GM23338 (cell line): ENCODE results near the gene OR4Q2. TPM values are rescaled to one million over a fixed set of nuclear protein-coding genes. Genes with fewer than 3 reads are reported as not detected.

Source experiments
- ATAC-seq: fragments of 200-7000 bp; cut with Tn5 transposase; 3 replicates; pipeline ENCODE4 v1.9.1; 2020
- DNase-seq: peaks from one replicate; pipeline ENCODE4 v3.0.0-alpha.2; 2015; ENCODE audit warnings: low spot score
- H2AFZ ChIP-seq: fragments of 200-600 bp; sonication (generic); 2 replicates; pipeline ENCODE4 v1.8.0; 2016; ENCODE audit warnings: antibody characterized with exemption, mild to moderate bottlenecking, moderate library complexity
- H3F3A ChIP-seq: fragments of 200-600 bp; sonication (generic); replicated peaks from 2 replicates; pipeline ENCODE4 v1.8.0; 2017; ENCODE audit warnings: antibody characterized with exemption, mixed run types, low read depth
- H3K27ac ChIP-seq: fragments of 200-600 bp; sonication (generic); 2 replicates; pipeline ENCODE4 v1.6.1; 2016; ENCODE audit warnings: low read depth
- H3K27me3 ChIP-seq: fragments of 200-600 bp; sonication (generic); 2 replicates; pipeline ENCODE4 v1.8.0; 2016; ENCODE audit warnings: mild to moderate bottlenecking, mixed run types, moderate library complexity; ENCODE audit not compliant: insufficient read depth
- H3K36me3 ChIP-seq: fragments of 200-600 bp; sonication (generic); 2 replicates; pipeline ENCODE4 v1.8.0; 2016; ENCODE audit warnings: mild to moderate bottlenecking; ENCODE audit not compliant: insufficient read depth
- H3K4me1 ChIP-seq: fragments of 200-600 bp; sonication (generic); 2 replicates; pipeline ENCODE4 v1.8.0; 2016; ENCODE audit warnings: mild to moderate bottlenecking, moderate library complexity; ENCODE audit not compliant: insufficient read depth
- H3K4me2 ChIP-seq: fragments of 200-600 bp; sonication (generic); 2 replicates; pipeline ENCODE4 v1.7.1; 2017; ENCODE audit warnings: mixed run types
- H3K4me3 ChIP-seq: fragments of 200-600 bp; sonication (generic); 2 replicates; pipeline ENCODE4 v1.6.1; 2016; ENCODE audit warnings: mixed run types
- H3K79me2 ChIP-seq: fragments of 200-600 bp; sonication (generic); replicated peaks from 2 replicates; pipeline ENCODE4 v1.8.0; 2017; ENCODE audit warnings: mild to moderate bottlenecking; ENCODE audit not compliant: insufficient read depth
- H3K9me2 ChIP-seq: fragments of 200-600 bp; sonication (generic); 2 replicates; pipeline ENCODE4 v1.8.0; 2017; ENCODE audit not compliant: insufficient read depth
- H4K20me1 ChIP-seq: fragments of 200-600 bp; sonication (generic); replicated peaks from 2 replicates; pipeline ENCODE4 v1.8.0; 2017; ENCODE audit warnings: mild to moderate bottlenecking; ENCODE audit not compliant: insufficient read depth
- H3K27ac Mint-ChIP-seq: 2 replicates; pipeline ENCODE4 v1.8.0; 2020; ENCODE audit warnings: inconsistent platforms, mild to moderate bottlenecking, moderate library complexity, mixed read lengths
- H3K27me3 Mint-ChIP-seq: 3 replicates; pipeline ENCODE4 v1.8.0; 2022; ENCODE audit warnings: low read depth, mild to moderate bottlenecking, moderate library complexity, mixed read lengths, inconsistent platforms; ENCODE audit not compliant: insufficient read depth, poor library complexity
- H3K36me3 Mint-ChIP-seq: 3 replicates; pipeline ENCODE4 v1.8.0; 2021; ENCODE audit warnings: low read depth, mild to moderate bottlenecking, inconsistent platforms, moderate library complexity, mixed read lengths
- H3K4me1 Mint-ChIP-seq: 3 replicates; pipeline ENCODE4 v1.8.0; 2020; ENCODE audit warnings: mild to moderate bottlenecking, inconsistent platforms, mixed read lengths
- H3K4me3 Mint-ChIP-seq: 3 replicates; pipeline ENCODE4 v1.8.0; 2021; ENCODE audit warnings: moderate library complexity, mild to moderate bottlenecking, inconsistent platforms, mixed read lengths
- H3K9me3 Mint-ChIP-seq: 3 replicates; pipeline ENCODE4 v1.8.0; 2020; ENCODE audit warnings: moderate library complexity, mild to moderate bottlenecking, inconsistent platforms, mixed read lengths
- EZH2 ChIP-seq: fragments of 200-600 bp; sonication (generic); IDR thresholded peaks from one replicate; pipeline ENCODE4 v1.8.0; 2017; ENCODE audit warnings: antibody characterized with exemption, mild to moderate bottlenecking, low read depth; ENCODE audit not compliant: unreplicated experiment
- JUNB ChIP-seq: IDR thresholded peaks from one replicate; pipeline ENCODE4 v1.6.1; 2016; ENCODE audit warnings: antibody characterized with exemption; ENCODE audit not compliant: unreplicated experiment
- NANOG ChIP-seq: IDR thresholded peaks from 2 replicates; pipeline ENCODE4 v1.6.1; 2016; ENCODE audit warnings: antibody characterized with exemption, borderline replicate concordance
- POLR2AphosphoS5 ChIP-seq: IDR thresholded peaks from 2 replicates; pipeline ENCODE4 v1.6.1; 2016; ENCODE audit warnings: antibody characterized with exemption, low read depth
- REST ChIP-seq: IDR thresholded peaks from one replicate; pipeline ENCODE4 v1.6.1; 2018; ENCODE audit warnings: antibody characterized with exemption; ENCODE audit not compliant: unreplicated experiment
- ZNF114 ChIP-seq: fragments of 250-450 bp; sonication (Bioruptor Pico); IDR thresholded peaks from 2 replicates; pipeline ENCODE4 v1.5.0; 2020; ENCODE audit warnings: mild to moderate bottlenecking, moderate library complexity
- ZNF331 ChIP-seq: fragments of 250-450 bp; sonication (Bioruptor Pico); IDR thresholded peaks from 2 replicates; pipeline ENCODE4 v1.5.0; 2020; ENCODE audit warnings: low read depth, mild to moderate bottlenecking, moderate library complexity
- polyA plus RNA-seq: library from polyadenylated mRNA; unstranded; fragments of >200 nt; fragmentation: Nextera tagmentation; extraction: Ambion mirVana; gene quantifications from 2 replicates; pipeline ENCODE4 v1.2.1, GENCODE V29; 2016
- total RNA-seq: library from RNA; depleted of rRNA; stranded (reverse); fragments of >200 nt; shearing (Covaris generic); gene quantifications from 2 replicates; pipeline ENCODE4 v1.2.3, GENCODE V29; 2014
- TF ChIP-seq, protein P1 (sequence below): IDR thresholded peaks from 2 replicates; pipeline ENCODE4 v1.6.1; 2016; ENCODE audit warnings: antibody characterized with exemption
- TF ChIP-seq, protein P2 (sequence below): fragments of 250-450 bp; sonication (Bioruptor Pico); IDR thresholded peaks from 2 replicates; pipeline ENCODE4 v1.5.0; 2020; ENCODE audit warnings: mild to moderate bottlenecking, moderate library complexity

OR4Q2 gene
- total and polyA plus RNA-seq, 2 experiments from 2014 or later = not detected

- TF ChIP-seq JUNB (no peak), REST (no peak), POLR2AphosphoS5 (no peak), NANOG (no peak)
These were observed 27.1 kb upstream of the OR4Q2 start (continued) for GRCh38 chr14:19974844-19975243.

- Mint-ChIP-seq H3K9me3 (peaks cover 74% of the 10 kb centered on the region), H3K36me3 (peaks cover 20% of the 10 kb centered on the region)
- no peak within 1 kb of the TSS for H2AFZ ChIP-seq
These were observed 26.7 kb upstream of the OR4Q2 start, which contains the start of gene OR4K15 for GRCh38 chr14:19975291-19975690. TSS of gene OR4K15 (plus strand) at chr14:19975591. CDS start at chr14:19975591, 0 bp downstream.

More at GRCh38 chr14:19975291-19975690, 26.7 kb upstream of the OR4Q2 start, which contains the start of gene OR4K15:
- Mint-ChIP-seq H3K27me3 (peaks cover 4% of the 10 kb centered on the region), H3K4me1 (no peaks in the 10 kb centered on the region), H3K4me3 (no peak within 1 kb of the TSS), H3K27ac (no peak within 1 kb of the TSS)
- H3K27ac ChIP-seq = no peak within 1 kb of the TSS
- H3K9me2 ChIP-seq = no peaks in the 10 kb centered on the region
- H3K79me2 ChIP-seq = no peaks in the 10 kb centered on the region
- no peak for DNase-seq
- TF ChIP-seq, protein P1, sequence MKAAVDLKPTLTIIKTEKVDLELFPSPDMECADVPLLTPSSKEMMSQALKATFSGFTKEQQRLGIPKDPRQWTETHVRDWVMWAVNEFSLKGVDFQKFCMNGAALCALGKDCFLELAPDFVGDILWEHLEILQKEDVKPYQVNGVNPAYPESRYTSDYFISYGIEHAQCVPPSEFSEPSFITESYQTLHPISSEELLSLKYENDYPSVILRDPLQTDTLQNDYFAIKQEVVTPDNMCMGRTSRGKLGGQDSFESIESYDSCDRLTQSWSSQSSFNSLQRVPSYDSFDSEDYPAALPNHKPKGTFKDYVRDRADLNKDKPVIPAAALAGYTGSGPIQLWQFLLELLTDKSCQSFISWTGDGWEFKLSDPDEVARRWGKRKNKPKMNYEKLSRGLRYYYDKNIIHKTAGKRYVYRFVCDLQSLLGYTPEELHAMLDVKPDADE = no peak
- TF ChIP-seq EZH2 (no peak), ZNF331 (CRISPR knock-in tag) (no peak), REST (no peak), ZNF114 (CRISPR knock-in tag) (no peak), JUNB (no peak)
- TF ChIP-seq, protein P2, sequence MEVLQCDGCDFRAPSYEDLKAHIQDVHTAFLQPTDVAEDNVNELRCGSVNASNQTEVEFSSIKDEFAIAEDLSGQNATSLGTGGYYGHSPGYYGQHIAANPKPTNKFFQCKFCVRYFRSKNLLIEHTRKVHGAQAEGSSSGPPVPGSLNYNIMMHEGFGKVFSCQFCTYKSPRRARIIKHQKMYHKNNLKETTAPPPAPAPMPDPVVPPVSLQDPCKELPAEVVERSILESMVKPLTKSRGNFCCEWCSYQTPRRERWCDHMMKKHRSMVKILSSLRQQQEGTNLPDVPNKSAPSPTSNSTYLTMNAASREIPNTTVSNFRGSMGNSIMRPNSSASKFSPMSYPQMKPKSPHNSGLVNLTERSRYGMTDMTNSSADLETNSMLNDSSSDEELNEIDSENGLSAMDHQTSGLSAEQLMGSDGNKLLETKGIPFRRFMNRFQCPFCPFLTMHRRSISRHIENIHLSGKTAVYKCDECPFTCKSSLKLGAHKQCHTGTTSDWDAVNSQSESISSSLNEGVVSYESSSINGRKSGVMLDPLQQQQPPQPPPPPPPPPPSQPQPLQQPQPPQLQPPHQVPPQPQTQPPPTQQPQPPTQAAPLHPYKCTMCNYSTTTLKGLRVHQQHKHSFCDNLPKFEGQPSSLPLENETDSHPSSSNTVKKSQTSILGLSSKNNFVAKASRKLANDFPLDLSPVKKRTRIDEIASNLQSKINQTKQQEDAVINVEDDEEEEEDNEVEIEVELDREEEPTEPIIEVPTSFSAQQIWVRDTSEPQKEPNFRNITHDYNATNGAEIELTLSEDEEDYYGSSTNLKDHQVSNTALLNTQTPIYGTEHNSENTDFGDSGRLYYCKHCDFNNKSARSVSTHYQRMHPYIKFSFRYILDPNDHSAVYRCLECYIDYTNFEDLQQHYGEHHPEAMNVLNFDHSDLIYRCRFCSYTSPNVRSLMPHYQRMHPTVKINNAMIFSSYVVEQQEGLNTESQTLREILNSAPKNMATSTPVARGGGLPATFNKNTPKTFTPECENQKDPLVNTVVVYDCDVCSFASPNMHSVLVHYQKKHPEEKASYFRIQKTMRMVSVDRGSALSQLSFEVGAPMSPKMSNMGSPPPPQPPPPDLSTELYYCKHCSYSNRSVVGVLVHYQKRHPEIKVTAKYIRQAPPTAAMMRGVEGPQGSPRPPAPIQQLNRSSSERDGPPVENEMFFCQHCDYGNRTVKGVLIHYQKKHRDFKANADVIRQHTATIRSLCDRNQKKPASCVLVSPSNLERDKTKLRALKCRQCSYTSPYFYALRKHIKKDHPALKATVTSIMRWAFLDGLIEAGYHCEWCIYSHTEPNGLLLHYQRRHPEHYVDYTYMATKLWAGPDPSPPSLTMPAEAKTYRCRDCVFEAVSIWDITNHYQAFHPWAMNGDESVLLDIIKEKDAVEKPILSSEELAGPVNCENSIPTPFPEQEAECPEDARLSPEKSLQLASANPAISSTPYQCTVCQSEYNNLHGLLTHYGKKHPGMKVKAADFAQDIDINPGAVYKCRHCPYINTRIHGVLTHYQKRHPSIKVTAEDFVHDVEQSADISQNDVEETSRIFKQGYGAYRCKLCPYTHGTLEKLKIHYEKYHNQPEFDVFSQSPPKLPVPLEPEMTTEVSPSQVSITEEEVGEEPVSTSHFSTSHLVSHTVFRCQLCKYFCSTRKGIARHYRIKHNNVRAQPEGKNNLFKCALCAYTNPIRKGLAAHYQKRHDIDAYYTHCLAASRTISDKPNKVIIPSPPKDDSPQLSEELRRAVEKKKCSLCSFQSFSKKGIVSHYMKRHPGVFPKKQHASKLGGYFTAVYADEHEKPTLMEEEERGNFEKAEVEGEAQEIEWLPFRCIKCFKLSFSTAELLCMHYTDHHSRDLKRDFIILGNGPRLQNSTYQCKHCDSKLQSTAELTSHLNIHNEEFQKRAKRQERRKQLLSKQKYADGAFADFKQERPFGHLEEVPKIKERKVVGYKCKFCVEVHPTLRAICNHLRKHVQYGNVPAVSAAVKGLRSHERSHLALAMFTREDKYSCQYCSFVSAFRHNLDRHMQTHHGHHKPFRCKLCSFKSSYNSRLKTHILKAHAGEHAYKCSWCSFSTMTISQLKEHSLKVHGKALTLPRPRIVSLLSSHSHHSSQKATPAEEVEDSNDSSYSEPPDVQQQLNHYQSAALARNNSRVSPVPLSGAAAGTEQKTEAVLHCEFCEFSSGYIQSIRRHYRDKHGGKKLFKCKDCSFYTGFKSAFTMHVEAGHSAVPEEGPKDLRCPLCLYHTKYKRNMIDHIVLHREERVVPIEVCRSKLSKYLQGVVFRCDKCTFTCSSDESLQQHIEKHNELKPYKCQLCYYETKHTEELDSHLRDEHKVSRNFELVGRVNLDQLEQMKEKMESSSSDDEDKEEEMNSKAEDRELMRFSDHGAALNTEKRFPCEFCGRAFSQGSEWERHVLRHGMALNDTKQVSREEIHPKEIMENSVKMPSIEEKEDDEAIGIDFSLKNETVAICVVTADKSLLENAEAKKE (CRISPR knock-in tag) = no peak
- H4K20me1 ChIP-seq = no peaks in the 10 kb centered on the region
- no peaks in the 10 kb centered on the region for H3K36me3 ChIP-seq
- no peaks in the 10 kb centered on the region for H3K4me1 ChIP-seq
- no peaks in the 10 kb centered on the region; the same call in 1 of the 2 replicates for H3K27me3 ChIP-seq
- no peak for ATAC-seq
- H3F3A ChIP-seq = no peaks in the 10 kb centered on the region
- no peak within 1 kb of the TSS for H3K4me3 ChIP-seq
- H3K4me2 ChIP-seq = no peak within 1 kb of the TSS
